Naive thymus-derived CD8-positive, alpha-beta T cell (primary cell): ENCODE results near the gene NXPE3. TPM values are rescaled to one million over a fixed set of nuclear protein-coding genes. Genes with fewer than 3 reads are reported as not detected.
"Not testable (repeated sequence)": the region's sequence is repeated elsewhere in the genome, so short reads cannot be mapped to it uniquely, and the experiment has no call there.

Experiments
- ATAC-seq, 2 donors: fragments of 150-1000 bp; cut with Tn5 transposase in 1 of 2; sonication (Bioruptor Pico), chemical (Tn5 transposase) in 1 of 2; 1 replicate in 1 of 2; 2 replicates in 1 of 2; pipeline ENCODE4 v1.10.0; 2021; ENCODE audit warnings: mild to moderate bottlenecking in 2 of 2, moderate library complexity in 2 of 2
- POLR2A ChIA-PET: fragments of 350-600 bp; sonication (Branson Sonifier 250); formaldehyde crosslinking; loops from one replicate; lab custom pipeline; 2021; ENCODE audit warnings: antibody characterized with exemption; lab: Charles Lee
- DNase-seq, 10 donors: peaks; one replicate each; pipeline versions ENCODE4 v3.0.0 to v3.0.0-alpha.2; 2020 to 2022
- H3K27ac Mint-ChIP-seq, 10 donors: one replicate each; pipeline ENCODE4 v1.8.0; 2020 to 2022; ENCODE audit warnings: mild to moderate bottlenecking in 10 of 10, mixed read lengths in 10 of 10, moderate library complexity in 4 of 10, inconsistent platforms in 1 of 10
- H3K27me3 Mint-ChIP-seq, 5 donors: one replicate each; pipeline ENCODE4 v1.8.0; 2021 to 2022; ENCODE audit warnings: mixed read lengths in 5 of 5
- H3K36me3 Mint-ChIP-seq, 3 donors: one replicate each; pipeline ENCODE4 v1.8.0; 2020 to 2022; ENCODE audit warnings: mixed read lengths in 3 of 3, mild to moderate bottlenecking in 2 of 3, inconsistent platforms in 1 of 3
- H3K4me1 Mint-ChIP-seq, 4 donors: one replicate each; pipeline ENCODE4 v1.8.0; 2021 to 2022; ENCODE audit warnings: mixed read lengths in 4 of 4
- H3K4me3 Mint-ChIP-seq, 10 donors: one replicate each; pipeline ENCODE4 v1.8.0; 2020 to 2022; ENCODE audit warnings: mild to moderate bottlenecking in 10 of 10, mixed read lengths in 10 of 10, moderate library complexity in 6 of 10, inconsistent platforms in 1 of 10
- H3K9me3 Mint-ChIP-seq, 9 donors: one replicate each; pipeline ENCODE4 v1.8.0; 2020 to 2022; ENCODE audit warnings: mixed read lengths in 9 of 9, mild to moderate bottlenecking in 3 of 9, inconsistent platforms in 1 of 9, moderate library complexity in 1 of 9
- polyA plus RNA-seq, 3 donors: library from polyadenylated mRNA; unstranded; fragments of 300-500 nt; fragmentation: Illumina TruSeq; gene quantifications; one replicate each; pipeline ENCODE4 v1.2.3, GENCODE V29; 2021
- total RNA-seq, 8 experiments: library from RNA in 2 of 8; stranded (reverse) in 2 of 8; gene quantifications; one replicate each; pipeline ENCODE4 v1.2.3 and lab custom pipeline; 2021 to 2026

NXPE3 gene
- total RNA-seq (10 to 100 TPM; 38.3 to 40.0 TPM), polyA plus RNA-seq (10 to 100 TPM; 32.5 to 61.0 (median 50.2) TPM), total RNA-seq (lab: John Stamatoyannopoulos, UW) (47.1 to 158 (median 108) reads per million in 6 experiments)

GRCh38 chr3:101779047-101779821 lies at the start of gene NXPE3:
NXPE3 (plus strand) TSS chr3:101779211; CDS start chr3:101785597, 6,386 bp downstream.
- ATAC-seq (peak; percentile 88 to 90), DNase-seq (peak; percentile 92 to 97 (median 94))
- H3K27me3 Mint-ChIP-seq, result no peaks in the 10 kb centered on the region
- no peaks in the 10 kb centered on the region for H3K9me3 Mint-ChIP-seq
- H3K27ac Mint-ChIP-seq, result peak within 1 kb of the TSS; percentile 96 to 100 (median 99)
- H3K4me1 Mint-ChIP-seq, result peaks cover 12 to 60% (median 56%) of the 10 kb centered on the region in 4 donors
- peaks cover 0 to 18% (median 11%) of the 10 kb centered on the region in 3 donors for H3K36me3 Mint-ChIP-seq
- POLR2A ChIA-PET, result interaction anchor here (0.7 to 2.7 kb wide), 18 partner anchors 10 to 1962 kb away, joined by 3 to 27 read pairs (median 6); partner anchors contain the start of genes CEP97, CMSS1, NFKBIZ and PCNP
- peak within 1 kb of the TSS; percentile 90 to 98 (median 94) for H3K4me3 Mint-ChIP-seq

- no peak overlapping the region for H3K4me3 Mint-ChIP-seq
- peaks cover 10 to 63% (median 40%) of the 10 kb centered on the region in 3 donors for H3K36me3 Mint-ChIP-seq
Measured at GRCh38 chr3:101729586-101729985, 49.4 kb upstream of the NXPE3 start.

GRCh38 chr3:101730839-101731238 lies 48.2 kb upstream of the NXPE3 start:
- POLR2A ChIA-PET, result interaction anchor here (0.7 kb wide), 1 partner anchor 45 kb away, joined by 7 read pairs; no protein-coding TSS in a partner anchor
- Mint-ChIP-seq H3K9me3 (no peaks in the 10 kb centered on the region), H3K4me1 (peaks cover 3 to 9% (median 8%) of the 10 kb centered on the region in 4 donors), H3K36me3 (peaks cover 17 to 74% (median 48%) of the 10 kb centered on the region in 3 donors), H3K4me3 (no peak overlapping the region), H3K27me3 (no peaks in the 10 kb centered on the region), H3K27ac (no peak overlapping the region)
- ATAC-seq (no peak), DNase-seq (no peak)

More at GRCh38 chr3:101729586-101729985, 49.4 kb upstream of the NXPE3 start:
- ATAC-seq, result no peak
- POLR2A ChIA-PET, result no interaction called here
- H3K9me3 Mint-ChIP-seq, result no peaks in the 10 kb centered on the region
- peak overlapping the region in 1 of 10 donors; percentile 35 for H3K27ac Mint-ChIP-seq
- H3K4me1 Mint-ChIP-seq, result peaks cover 2 to 14% (median 12%) of the 10 kb centered on the region in 4 donors
- H3K27me3 Mint-ChIP-seq, result no peaks in the 10 kb centered on the region
- no peak for DNase-seq

DNA sequence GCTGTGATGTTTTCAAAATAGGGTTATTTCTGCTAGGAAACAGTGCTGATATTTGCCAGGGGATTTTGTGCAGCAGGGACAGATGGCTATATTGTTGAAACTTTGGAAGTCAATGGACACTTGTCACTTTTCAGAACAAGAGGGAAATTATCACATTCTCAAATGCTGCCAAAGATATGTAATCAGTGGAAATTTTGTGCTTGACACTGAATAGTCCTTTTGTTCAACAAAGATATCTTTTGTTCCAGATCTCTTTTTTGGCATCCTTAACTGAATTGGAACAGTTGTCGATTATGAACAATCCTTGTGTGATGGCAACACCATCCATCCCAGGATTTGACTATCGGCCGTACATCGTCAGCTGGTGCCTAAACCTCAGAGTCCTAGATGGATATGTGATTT lies 46.8 kb upstream of the NXPE3 start:
- peaks cover 17 to 86% (median 59%) of the 10 kb centered on the region in 3 donors for H3K36me3 Mint-ChIP-seq
- no peak overlapping the region for H3K27ac Mint-ChIP-seq
- H3K27me3 Mint-ChIP-seq, result no peaks in the 10 kb centered on the region
- peaks cover 0 to 6% (median 4%) of the 10 kb centered on the region in 4 donors for H3K4me1 Mint-ChIP-seq
- ATAC-seq, result no peak
- no peak overlapping the region for H3K4me3 Mint-ChIP-seq
- POLR2A ChIA-PET, result no interaction called here
- H3K9me3 Mint-ChIP-seq, result no peaks in the 10 kb centered on the region
- DNase-seq, result no peak

DNA sequence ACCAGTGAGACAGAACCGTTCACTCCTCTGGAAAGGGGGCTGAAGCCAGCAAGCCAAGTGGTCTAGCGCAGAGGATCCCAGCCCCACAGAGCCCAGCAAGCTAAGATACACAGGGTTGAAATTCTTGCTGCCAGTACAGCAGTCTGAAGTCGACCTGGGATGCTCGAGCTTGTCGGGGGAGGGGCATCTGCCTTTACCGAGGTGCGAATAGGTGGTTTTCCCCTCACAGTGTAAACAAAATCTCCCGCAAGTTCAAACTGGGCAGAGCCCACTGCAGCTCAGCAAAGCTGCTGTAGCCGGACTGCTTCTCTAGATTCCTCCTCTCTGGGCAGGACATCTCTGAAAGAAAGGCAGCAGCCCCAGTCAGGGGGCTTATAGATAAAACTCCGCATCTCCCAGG lies 43.2 kb upstream of the NXPE3 start:
- ATAC-seq, result no peak
- Mint-ChIP-seq H3K36me3 (peaks cover 17 to 68% (median 51%) of the 10 kb centered on the region in 3 donors), H3K4me3 (no peak overlapping the region), H3K9me3 (no peaks in the 10 kb centered on the region), H3K27ac (no peak overlapping the region), H3K27me3 (no peaks in the 10 kb centered on the region), H3K4me1 (peaks cover 0 to 10% (median 5%) of the 10 kb centered on the region in 4 donors)
- POLR2A ChIA-PET, result interaction anchor here (0.9 kb wide), 1 partner anchor 9 kb away, joined by 4 read pairs; no protein-coding TSS in a partner anchor
- no peak for DNase-seq

- H3K27me3 Mint-ChIP-seq, DNase-seq, H3K4me3 Mint-ChIP-seq, ATAC-seq, H3K9me3 Mint-ChIP-seq, POLR2A ChIA-PET, H3K4me1 Mint-ChIP-seq: not testable (repeated sequence)
- H3K27ac Mint-ChIP-seq, result peak overlapping the region in 2 of 10 donors; percentile 48 to 55
- H3K36me3 Mint-ChIP-seq, result peaks cover 5 to 29% (median 22%) of the 10 kb centered on the region in 3 donors
Measured at GRCh38 chr3:101741914-101742313, 37.1 kb upstream of the NXPE3 start.

DNA sequence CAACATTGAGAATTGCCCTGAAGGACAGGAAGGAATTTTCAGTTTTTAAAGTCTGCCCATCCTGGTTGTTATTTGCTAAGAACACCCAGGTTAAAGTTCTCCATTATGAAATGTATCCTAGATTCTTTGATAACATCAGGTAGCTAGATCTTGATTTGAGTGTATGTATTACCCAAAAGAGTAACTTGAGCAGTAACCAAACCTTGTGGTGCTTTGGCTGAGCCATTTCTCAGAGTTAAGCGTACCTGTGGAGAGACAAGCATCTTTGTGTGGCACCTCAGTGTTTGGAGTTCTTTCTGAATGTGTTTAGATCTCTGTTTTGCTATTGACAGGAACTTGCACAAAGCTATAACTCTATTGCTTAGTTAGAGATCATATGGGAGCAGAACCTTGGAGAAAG lies 34.2 kb upstream of the NXPE3 start:
- Mint-ChIP-seq H3K4me1 (no peaks in the 10 kb centered on the region), H3K9me3 (peaks cover 0 to 7% (median 0%) of the 10 kb centered on the region in 9 donors), H3K4me3 (no peak overlapping the region), H3K27ac (peak overlapping the region in 6 of 10 donors; percentile 3 to 79 (median 6)), H3K27me3 (no peaks in the 10 kb centered on the region), H3K36me3 (peaks cover 5 to 18% (median 15%) of the 10 kb centered on the region in 3 donors)
- ATAC-seq (no peak), DNase-seq (no peak)
- POLR2A ChIA-PET, result interaction anchor here (1.1 kb wide), 1 partner anchor 8 kb away, joined by 4 read pairs; no protein-coding TSS in a partner anchor

DNA sequence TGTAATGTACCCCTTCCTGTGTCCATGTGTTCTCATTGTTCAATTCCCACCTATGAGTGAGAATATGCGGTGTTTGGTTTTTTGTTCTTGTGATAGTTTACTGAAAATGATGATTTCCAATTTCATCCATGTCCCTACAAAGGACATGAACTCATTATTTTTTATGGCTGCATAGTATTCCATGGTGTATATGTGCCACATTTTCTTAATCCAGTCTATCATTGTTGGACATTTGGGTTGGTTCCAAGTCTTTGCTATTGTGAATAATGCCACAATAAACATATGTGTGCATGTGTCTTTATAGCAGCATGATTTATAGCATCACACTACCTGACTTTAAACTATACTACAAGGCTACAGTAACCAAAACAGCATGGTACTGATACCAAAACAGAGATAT lies 33.1 kb upstream of the NXPE3 start:
- DNase-seq, ATAC-seq, H3K27me3 Mint-ChIP-seq, H3K4me1 Mint-ChIP-seq, H3K9me3 Mint-ChIP-seq, POLR2A ChIA-PET, H3K27ac Mint-ChIP-seq, H3K4me3 Mint-ChIP-seq: not testable (repeated sequence)
- H3K36me3 Mint-ChIP-seq, result peaks cover 5 to 22% (median 20%) of the 10 kb centered on the region in 3 donors

- not testable (repeated sequence) for ATAC-seq
Measured at GRCh38 chr3:101753386-101754113, 25.5 kb upstream of the NXPE3 start.

GRCh38 chr3:101758224-101758623 lies 20.8 kb upstream of the NXPE3 start:
- Mint-ChIP-seq H3K4me1 (peaks cover 13 to 20% (median 19%) of the 10 kb centered on the region in 4 donors), H3K27ac (no peak overlapping the region), H3K4me3 (no peak overlapping the region), H3K9me3 (peaks cover 0 to 5% (median 0%) of the 10 kb centered on the region in 9 donors), H3K27me3 (no peaks in the 10 kb centered on the region), H3K36me3 (peaks cover 32 to 63% (median 57%) of the 10 kb centered on the region in 3 donors)
- ATAC-seq, result no peak
- DNase-seq, result no peak
- POLR2A ChIA-PET, result no interaction called here

More at GRCh38 chr3:101753386-101754113, 25.5 kb upstream of the NXPE3 start:
- peak in 2 of 10 donors; percentile 22 to 25 for DNase-seq
- peaks cover 0 to 20% (median 11%) of the 10 kb centered on the region in 9 donors for H3K9me3 Mint-ChIP-seq
- peak overlapping the region in 3 of 10 donors; percentile 34 to 65 (median 46) for H3K27ac Mint-ChIP-seq
- peaks cover 6 to 21% (median 7%) of the 10 kb centered on the region in 4 donors for H3K4me1 Mint-ChIP-seq
- not testable (repeated sequence) for H3K27me3 Mint-ChIP-seq, H3K4me3 Mint-ChIP-seq
- POLR2A ChIA-PET, result interaction anchor here (0.6 kb wide), 1 partner anchor 1352 kb away, joined by 5 read pairs; the partner anchor contains the start of genes LNP1 and TOMM70
- peaks cover 22 to 66% (median 59%) of the 10 kb centered on the region in 3 donors for H3K36me3 Mint-ChIP-seq

- ATAC-seq (no peak), DNase-seq (no peak)
- H3K36me3 Mint-ChIP-seq, result peaks cover 28 to 59% (median 42%) of the 10 kb centered on the region in 3 donors
- H3K9me3 Mint-ChIP-seq, result no peaks in the 10 kb centered on the region
- no peak overlapping the region for H3K4me3 Mint-ChIP-seq
- POLR2A ChIA-PET, result no interaction called here
- no peaks in the 10 kb centered on the region for H3K27me3 Mint-ChIP-seq
- H3K27ac Mint-ChIP-seq, result no peak overlapping the region
- peaks cover 7 to 15% (median 11%) of the 10 kb centered on the region in 4 donors for H3K4me1 Mint-ChIP-seq
Measured at GRCh38 chr3:101762041-101762646, 16.9 kb upstream of the NXPE3 start.
